Stimulated activated CD4-positive, alpha-beta T cell treated with anti-CD3 and anti-CD28 coated beads, Interleukin-2, amount 100 ng/mL, for 48 hours (primary cell): ENCODE measurements around the gene NTM.

Experiments used
- DNase-seq, 2 donors: peaks; one replicate each; pipeline ENCODE4 v3.0.0-alpha.2; 2020

The NTM gene

GRCh38 chr11:132134322-132134721 lies 763.9 kb downstream of the NTM start:
- DNase-seq, result no peak

GRCh38 chr11:132137289-132137980 lies 767.0 kb downstream of the NTM start:
- DNase-seq, result no peak

- DNase-seq, result no peak
These were observed 767.5 kb downstream of the NTM start for GRCh38 chr11:132137981-132138313.

GRCh38 chr11:132139181-132139580 lies 768.8 kb downstream of the NTM start:
- no peak for DNase-seq

- no peak for DNase-seq
These were observed 769.6 kb downstream of the NTM start for GRCh38 chr11:132140056-132140455.

GRCh38 chr11:132142121-132142520 lies 771.7 kb downstream of the NTM start:
- no peak for DNase-seq

DNA sequence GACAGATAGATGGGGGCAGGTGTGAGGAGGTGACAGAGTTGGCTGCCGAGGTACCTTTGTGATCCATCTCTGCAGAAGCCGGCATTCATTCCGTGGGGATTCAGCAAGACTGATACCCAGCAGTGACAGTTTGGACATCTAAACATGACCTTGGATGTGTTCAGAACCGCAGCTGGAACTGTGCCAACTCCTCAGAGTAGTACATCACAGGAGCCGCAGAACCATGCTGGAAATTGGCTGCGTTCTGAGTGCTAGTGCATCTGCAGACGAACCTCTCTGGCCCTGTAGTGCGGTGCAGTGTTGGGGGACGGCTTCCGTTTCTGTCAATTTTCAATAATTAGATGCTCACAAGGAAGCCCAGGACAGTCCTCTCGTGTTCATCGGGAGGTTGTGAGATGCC lies 772.1 kb downstream of the NTM start:
- DNase-seq, result no peak

- DNase-seq, result no peak
These were observed 777.0 kb downstream of the NTM start for GRCh38 chr11:132147464-132147863.

DNA sequence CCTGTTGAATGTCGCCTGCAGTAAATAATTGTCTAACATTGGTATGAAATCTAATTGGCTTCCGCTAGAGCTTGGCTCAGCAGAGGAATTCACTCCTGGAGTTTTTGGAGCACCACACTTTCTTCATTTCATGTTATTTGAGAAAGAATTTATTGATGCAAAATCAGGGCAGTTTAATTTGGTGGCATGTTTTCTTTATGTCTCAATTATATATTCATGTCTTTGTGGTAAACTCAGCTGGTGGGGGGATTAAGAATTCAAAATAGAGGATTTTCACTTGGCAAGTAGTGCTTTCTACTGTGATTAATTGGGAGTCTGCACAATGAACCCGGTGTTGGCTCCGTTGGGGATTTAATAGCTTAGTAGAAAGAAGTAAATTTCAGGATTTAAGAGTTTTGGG lies 784.4 kb downstream of the NTM start:
- DNase-seq, result no peak

- DNase-seq, result no peak
These were observed 787.7 kb downstream of the NTM start for GRCh38 chr11:132158091-132158490.

DNA sequence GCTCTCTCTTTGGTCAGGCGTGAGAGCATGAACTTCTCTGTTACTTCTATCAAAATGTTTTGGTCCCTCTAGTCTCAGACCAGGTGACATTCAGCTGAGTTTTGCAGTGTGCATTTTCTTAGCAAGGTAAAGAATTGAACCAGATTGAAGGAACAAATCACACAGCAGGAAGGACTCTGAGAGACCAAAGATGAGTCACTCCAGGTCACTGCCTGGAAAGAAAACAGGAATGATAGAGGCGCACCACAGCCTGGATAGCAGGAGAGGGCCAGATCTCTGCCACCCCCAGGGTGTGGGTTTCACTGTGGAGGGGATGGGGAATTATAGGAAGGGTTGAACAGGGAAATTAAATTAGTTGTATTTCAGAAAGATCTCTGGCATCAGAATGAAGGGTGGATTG lies 788.3 kb downstream of the NTM start:
- DNase-seq, result no peak

GRCh38 chr11:132161403-132162078 lies 791.1 kb downstream of the NTM start:
- DNase-seq, result no peak

- no peak for DNase-seq
These were observed 798.0 kb downstream of the NTM start for GRCh38 chr11:132168344-132168981.

DNA sequence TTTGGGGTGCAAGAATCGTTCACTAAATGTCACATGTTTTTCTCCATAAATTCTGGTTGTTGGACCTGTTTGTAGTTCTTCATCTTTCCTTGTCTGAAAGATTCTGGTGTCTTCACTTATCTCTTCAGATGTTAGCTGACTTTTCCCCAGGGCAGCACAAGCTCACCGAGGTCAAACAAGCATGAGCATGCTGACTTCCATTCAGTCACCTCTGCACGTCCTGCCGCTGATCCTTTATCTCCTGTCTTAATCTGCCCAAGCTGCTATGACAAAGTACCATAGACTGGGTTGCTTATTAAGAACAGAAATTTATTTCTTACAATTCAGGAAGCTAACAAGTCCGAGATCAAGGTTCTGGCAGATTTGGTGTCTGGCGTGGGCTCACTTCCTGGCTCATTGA lies 800.6 kb downstream of the NTM start:
- no peak for DNase-seq

DNA sequence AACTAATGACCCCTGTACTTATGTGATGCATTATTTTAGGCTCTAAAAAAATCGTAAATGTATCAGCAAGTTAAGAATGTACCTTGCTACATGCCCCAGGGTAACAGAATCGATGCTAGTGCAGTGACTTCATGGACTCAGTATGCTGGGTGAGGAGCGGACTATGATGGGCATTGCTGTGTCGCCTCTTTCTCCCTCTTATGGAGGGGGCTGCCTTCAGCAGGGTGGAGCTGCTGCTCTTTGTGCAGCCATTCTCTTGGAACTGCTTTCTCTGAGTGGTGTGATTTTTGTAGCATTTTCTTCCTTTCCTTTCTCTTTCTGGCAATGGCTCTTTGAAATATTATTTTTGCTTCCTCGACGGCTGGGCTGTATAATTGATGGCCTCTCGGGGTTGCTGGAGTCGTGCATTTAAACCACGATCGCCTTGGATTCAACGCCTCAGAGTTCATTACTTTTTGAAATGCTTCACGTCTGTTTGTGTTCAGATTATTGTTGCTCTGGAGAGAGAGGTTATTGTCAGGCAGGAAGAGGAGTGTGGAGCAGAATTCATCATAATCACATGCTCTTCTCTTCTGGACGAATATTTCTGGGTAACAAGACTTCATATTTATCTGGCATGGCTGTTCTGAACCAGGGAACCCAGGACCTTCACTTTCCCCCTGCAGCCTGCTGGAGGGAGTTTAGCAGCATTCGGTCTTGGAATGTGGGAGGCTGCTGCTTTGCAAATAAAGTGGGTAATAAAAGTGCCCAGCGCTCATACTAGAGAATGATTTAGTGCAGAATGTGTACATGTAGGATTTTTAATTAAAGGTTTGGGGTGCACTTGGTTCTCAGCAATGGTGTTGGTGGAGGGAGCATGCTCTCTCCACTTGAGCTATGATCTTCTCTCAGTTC lies 804.2 kb downstream of the NTM start:
- DNase-seq, result no peak

DNA sequence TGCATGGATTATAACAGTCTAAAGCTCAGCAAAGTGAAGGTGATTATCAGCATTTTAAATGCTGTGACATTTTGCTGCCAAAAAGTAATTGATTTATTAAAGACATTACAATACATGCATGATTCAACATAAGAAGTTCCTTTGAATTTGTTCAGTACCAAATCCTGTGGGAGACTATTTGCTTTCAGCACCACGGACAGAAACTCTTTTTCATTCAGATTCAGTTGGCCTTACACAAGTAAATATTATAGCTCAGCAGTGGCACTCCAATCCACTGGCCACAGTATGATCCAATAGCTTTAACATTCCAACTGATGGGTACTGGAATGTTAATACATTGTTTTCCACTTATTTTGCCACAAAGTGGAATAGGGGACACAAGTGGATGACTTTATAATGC lies 806.7 kb downstream of the NTM start:
- DNase-seq, result no peak

DNA sequence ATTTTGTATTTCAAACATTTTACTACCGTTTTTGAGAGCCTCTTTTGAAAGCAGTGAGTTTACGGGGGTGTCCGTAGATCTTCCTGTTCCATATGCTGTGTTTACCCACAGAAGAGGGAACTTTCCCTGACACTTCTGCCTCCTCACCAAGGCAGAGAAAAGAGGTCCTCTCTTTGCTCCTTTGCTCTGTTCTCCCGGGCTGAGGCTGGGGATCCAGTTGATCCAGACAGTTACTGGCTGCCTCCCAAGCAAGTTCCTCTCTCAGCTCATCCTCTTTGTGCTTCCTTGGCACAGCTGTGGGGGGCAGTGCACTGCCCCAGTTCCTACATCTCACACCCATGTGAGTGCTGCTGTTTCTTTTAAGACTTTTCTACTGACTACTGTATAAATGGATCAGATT lies 813.7 kb downstream of the NTM start:
- DNase-seq, result no peak

DNA sequence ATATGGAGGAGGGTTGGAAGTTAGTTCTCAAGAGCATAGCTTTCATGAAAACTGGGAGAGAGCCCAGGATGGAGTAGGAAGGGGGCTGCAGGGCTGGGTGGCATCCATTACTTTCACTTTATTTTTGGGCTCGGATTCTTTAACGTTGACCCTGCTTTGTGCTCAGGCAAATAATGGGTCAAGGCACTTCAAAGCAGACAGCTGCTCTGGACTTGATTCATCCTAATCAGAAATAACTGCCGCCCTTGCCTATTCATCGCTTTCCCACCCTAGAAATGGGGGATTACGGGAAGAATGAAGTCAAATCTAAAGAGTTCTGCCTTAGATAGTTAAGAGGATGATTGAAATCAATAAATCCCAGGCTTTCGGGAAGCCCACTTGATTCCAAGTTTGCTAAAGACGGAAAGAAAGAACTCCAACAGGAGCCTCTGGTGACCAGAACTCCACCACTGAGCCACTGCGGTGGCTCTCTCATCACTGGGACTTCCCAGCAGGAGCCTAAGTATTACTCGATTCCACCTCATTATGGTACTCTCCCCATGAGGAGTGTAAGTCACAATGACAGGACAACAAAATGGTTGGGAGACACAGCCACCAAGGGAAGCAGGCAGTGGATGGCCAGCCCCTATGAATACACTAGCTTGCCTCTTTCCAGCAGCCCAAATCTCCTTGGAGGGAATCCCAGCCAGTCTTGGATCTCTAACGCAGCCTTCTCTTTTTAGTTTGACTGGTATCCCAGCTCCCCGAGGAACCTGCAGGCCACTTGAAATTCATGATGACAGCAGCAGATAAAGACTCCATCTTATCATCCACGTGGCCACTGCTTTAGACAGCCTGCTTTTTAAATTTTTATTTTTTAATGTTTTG lies 815.5 kb downstream of the NTM start:
- DNase-seq, result no peak

DNA sequence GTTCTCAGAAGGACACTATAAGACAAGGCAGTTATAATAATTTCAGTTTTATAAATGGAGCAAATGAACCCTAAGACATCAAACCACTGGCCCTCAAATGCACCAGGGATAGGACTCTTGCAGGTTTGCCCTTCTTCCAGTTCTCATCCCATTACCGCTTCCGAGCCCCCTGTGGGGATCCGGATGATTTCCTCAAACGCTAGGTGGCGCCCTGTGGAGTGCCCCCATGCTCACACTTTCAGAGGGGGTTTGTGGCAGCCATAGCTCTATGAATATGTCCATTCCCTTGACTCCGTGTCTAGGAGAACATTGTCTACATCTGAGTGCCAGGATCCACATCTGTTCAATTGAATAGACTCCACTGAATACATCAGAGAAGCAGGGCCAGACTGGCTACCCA lies 816.3 kb downstream of the NTM start:
- DNase-seq, result no peak

- DNase-seq, result no peak
These were observed 817.0 kb downstream of the NTM start for GRCh38 chr11:132187386-132187785.

DNA sequence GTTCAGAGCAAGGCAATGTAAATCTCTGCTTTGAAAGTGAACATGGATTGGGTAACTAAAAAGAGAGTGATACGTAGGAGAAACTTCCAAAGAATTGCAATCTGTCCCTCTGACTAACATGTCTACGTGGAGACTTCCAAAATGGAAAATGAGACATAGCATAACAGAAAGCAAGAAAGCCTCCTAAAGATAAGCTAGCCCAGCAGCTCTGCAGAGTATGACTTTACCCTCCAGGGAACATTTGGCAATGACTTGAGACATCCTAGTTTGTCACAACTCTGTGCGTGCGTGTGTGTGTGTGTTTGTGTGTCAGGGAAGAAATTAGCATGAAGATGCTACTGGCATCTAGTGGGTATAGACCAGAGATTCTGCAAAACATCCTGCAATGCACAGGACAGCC lies 817.4 kb downstream of the NTM start:
- no peak for DNase-seq

- DNase-seq, result no peak
These were observed 826.5 kb downstream of the NTM start for GRCh38 chr11:132196928-132197327.
